T-helper 2 cell treated with Interferon-gamma antibody and Interleukin-4, amounts not matched to agents 5 μg/mL and 100 μg/mL, for 36 hours (primary cell): ENCODE data around the gene GM2A.
"Not testable (repeated sequence)": the region's sequence is repeated elsewhere in the genome, so short reads cannot be mapped to it uniquely, and the experiment has no call there.

ENCODE experiments used
- DNase-seq: peaks from one replicate; pipeline ENCODE4 v3.0.0; 2021; ENCODE audit warnings: low spot score
- H3K27ac Mint-ChIP-seq: one replicate; pipeline ENCODE4 v1.8.0; 2021; ENCODE audit warnings: mild to moderate bottlenecking, mixed read lengths
- H3K27me3 Mint-ChIP-seq: one replicate; pipeline ENCODE4 v1.8.0; 2021; ENCODE audit warnings: low read depth, mixed read lengths
- H3K36me3 Mint-ChIP-seq: one replicate; pipeline ENCODE4 v1.8.0; 2021; ENCODE audit warnings: low read depth, mixed read lengths
- H3K4me1 Mint-ChIP-seq: one replicate; pipeline ENCODE4 v1.8.0; 2021; ENCODE audit warnings: low read depth, mixed read lengths
- H3K4me3 Mint-ChIP-seq: one replicate; pipeline ENCODE4 v1.8.0; 2022; ENCODE audit warnings: mild to moderate bottlenecking, moderate library complexity, mixed read lengths
- H3K9me3 Mint-ChIP-seq: one replicate; pipeline ENCODE4 v1.8.0; 2021; ENCODE audit warnings: mixed read lengths

GM2A gene

DNA sequence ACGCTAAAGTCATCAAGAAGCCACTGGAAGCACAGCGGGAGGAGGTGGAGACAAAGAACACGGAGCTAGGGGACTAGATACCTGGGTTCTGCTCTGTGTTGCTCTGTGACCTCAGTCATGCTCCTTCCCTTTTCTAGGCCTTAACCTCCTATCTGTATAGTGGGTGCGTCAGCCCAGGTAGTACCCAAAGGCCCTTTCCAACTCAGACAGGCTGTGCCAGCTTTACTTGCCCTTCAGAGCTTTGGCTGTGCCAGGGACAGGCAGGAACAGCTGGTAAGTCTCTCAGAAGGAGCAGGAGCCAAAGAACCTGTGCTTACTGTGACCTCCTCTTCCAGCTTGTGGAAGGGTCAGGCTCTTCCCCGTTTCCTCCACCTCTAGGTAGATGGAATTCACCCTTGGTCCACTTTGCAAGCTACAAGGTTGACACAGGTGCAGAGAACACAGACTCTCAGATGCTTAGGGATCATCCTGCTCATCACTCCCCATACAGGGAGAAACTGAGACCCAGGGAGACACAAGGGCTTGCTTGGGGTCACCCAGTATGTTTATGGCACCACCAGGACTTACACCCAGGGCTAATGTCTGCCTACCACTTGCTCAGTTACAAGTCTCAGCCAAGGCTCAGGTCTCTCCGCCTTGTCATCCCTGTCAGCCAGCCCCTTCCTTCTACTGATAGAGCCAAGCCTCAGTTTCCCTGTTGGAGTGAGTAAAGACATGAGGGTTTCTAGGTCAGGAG is 30.8 kb upstream of the GM2A start:
- peaks cover 59% of the 10 kb centered on the region for H3K4me1 Mint-ChIP-seq
- no peaks in the 10 kb centered on the region for H3K27me3 Mint-ChIP-seq
- peaks cover 37% of the 10 kb centered on the region for H3K36me3 Mint-ChIP-seq
- H3K9me3 Mint-ChIP-seq: no peaks in the 10 kb centered on the region
- H3K27ac Mint-ChIP-seq: peak overlapping the region; percentile 86
- no peak for DNase-seq
- peak overlapping the region; percentile 83 for H3K4me3 Mint-ChIP-seq

DNA sequence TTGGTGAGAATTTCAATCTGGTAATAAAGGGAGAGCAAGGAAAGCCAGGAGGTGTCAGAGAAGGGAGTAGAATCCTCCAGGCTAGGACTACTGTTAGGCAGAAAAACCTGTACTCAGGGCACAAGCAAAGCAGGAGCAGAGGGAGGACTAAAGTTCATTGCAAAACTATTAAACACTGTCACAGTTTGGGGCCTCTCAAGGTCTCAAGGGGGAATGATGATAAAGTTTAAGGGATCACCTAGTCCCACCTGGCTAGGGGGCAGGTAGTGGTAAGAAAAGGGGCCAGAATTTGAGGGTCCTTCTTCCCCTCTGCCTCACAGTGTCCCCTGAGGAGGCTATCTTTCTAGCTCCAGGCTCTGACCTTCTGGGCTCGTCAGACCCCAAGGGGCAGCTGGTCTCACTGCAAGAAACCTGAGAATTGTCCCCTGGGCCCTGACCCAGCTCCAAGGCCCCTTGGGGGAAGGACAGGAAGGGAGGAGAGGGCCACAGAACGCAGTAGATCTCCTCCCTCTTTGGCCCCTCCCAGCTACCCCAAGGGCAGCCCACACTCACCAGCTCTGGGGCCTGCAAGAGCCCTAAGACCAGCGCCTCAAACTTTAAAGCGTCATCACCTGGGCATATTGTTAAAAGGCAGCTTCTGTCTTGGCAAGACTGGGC is 30.1 kb upstream of the GM2A start:
- Mint-ChIP-seq H3K9me3 (no peaks in the 10 kb centered on the region), H3K4me3 (peak overlapping the region; percentile 83), H3K27me3 (no peaks in the 10 kb centered on the region), H3K36me3 (peaks cover 32% of the 10 kb centered on the region), H3K27ac (peak overlapping the region; percentile 86), H3K4me1 (peaks cover 53% of the 10 kb centered on the region)
- DNase-seq: peak; percentile 50

DNA sequence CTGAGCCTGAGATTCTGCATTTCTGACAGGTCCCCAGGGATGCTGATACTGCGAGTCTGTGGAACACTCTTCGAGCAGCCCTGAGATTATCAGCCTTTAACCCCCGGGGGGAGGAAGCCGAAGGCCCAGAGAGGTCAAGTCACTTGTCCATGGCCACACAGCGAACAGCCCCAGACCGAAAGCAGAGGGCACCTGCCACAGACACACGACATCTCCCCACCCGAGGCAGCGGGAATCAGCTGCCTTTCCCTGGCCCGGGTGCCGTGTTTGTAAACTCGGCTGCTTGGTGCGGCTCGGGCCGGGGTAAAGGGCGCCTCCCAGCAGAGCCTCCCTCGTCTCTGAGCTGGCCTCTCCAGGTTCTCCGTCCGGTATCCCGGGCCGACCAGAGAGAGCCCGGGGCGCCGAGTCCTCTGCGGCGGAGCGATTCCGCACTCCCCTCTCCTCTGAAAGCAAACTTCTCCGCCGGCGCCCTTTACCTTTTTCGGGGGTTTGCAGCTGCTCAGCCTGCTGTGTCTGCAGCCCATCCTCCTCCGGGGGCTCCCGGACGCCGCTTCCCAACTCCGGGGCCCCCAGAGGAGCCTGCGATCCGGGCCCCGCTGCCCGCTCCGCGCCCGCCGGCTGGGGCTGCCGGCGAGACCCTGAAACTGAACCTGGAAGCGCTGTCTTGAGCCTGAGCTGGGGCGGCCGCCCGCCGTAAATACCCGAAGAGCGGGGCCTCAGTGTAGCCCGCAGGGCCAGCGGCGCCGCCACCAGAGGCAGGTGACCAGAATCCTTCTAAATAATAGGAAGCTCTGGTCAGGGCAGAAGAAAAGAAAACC is 29.3 kb upstream of the GM2A start, which contains the start of gene CCDC69:
CCDC69 (minus strand) TSS at position 646 of the 818 bp plus-strand sequence; CDS start at position 524, 122 bp downstream.
- Mint-ChIP-seq H3K27ac (peak within 1 kb of the TSS; percentile 86), H3K4me1 (peaks cover 47% of the 10 kb centered on the region), H3K27me3 (no peaks in the 10 kb centered on the region), H3K9me3 (no peaks in the 10 kb centered on the region), H3K4me3 (peak within 1 kb of the TSS; percentile 83), H3K36me3 (peaks cover 26% of the 10 kb centered on the region)
- peak; percentile 65 for DNase-seq

DNA sequence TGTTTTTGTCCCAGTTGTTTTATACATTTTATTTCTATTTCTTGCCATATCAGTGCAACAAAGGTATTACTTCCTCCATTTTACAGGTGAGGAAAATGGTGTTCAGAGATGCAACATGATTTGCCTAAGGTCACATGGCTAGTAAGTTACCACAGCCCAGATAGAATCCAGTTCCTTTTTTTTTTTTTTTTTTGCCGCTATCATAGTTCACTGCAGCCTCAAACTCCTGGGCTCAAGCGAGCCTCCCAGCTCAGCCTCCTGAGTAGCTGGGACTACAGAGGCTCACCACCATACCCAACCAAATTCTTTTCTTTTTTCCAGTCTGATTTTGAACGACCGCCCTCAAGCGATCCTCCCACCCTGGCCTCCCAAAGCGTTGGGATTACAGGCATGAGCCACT is 28.6 kb upstream of the GM2A start:
- Mint-ChIP-seq H3K4me1 (peaks cover 40% of the 10 kb centered on the region), H3K27me3 (no peaks in the 10 kb centered on the region), H3K27ac (peak overlapping the region; percentile 67), H3K4me3 (peak overlapping the region; percentile 83), H3K9me3 (no peaks in the 10 kb centered on the region), H3K36me3 (peaks cover 21% of the 10 kb centered on the region)
- DNase-seq: no peak

DNA sequence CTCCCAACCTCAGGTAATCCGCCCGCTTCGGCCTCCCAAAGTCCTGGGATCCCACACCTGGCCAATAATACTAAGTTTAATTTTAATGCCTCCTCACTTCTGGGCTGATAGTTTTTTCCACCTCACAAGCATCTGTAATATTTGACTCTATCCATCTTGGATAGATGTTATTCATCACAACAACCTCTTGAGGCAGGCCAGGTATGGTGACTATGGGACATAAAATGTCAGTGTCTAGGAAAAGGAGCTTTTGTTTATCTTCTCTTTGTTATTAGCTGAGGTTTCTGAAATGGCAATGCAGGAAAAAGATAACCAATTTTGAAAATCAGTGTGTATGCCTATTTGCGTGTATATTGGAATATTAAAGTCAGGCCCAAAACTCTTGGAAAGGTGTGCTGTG is 27.9 kb upstream of the GM2A start:
- peaks cover 16% of the 10 kb centered on the region for H3K36me3 Mint-ChIP-seq
- H3K4me3 Mint-ChIP-seq: peak overlapping the region; percentile 8
- peaks cover 34% of the 10 kb centered on the region for H3K4me1 Mint-ChIP-seq
- no peaks in the 10 kb centered on the region for H3K9me3 Mint-ChIP-seq
- DNase-seq: no peak
- no peaks in the 10 kb centered on the region for H3K27me3 Mint-ChIP-seq
- no peak overlapping the region for H3K27ac Mint-ChIP-seq

DNA sequence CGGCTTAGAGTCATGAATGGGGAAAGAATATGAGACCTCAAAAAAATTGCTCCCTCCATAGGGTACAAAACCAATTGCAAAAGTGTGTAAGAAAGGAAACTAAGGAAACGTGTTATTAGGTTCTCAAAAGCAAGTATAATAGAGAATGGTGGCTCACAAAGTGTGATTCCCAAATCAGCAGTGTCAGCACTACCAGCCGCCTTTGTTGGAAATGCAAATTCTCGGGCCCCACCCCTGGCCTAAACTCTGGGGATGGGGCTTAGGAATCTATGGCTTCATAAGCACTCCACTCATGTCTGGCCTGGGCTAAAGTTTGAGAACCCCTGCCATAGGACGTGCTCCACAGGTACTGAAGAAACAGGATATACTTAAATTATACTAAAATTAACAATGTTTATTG is 27.5 kb upstream of the GM2A start:
- peak overlapping the region; percentile 8 for H3K4me3 Mint-ChIP-seq

DNA sequence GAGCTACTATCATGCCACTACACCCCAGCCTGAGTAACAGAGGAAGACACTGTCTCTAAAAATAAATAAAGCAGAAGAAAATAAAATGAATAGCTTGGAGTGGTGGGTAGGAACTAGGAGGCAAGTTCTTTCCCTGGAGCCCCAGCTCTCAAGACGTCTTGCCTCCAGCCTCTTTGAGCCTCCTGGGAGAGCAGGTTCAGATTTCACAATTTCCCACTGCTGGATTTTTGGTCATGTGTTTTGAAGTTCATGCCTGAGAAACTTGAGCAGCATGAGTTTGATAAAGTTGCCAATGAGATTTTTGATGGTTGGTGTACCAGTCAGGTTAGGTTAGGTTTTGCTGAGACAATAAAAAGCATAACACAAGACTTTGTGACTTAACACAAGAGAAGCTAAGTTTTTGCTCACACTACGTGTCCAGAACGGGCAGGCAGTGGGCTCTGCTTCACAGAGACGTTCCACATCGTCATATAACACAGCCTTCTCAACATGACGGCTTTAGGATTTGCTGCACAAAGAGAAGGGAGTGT is 25.0 kb upstream of the GM2A start:
- H3K27ac Mint-ChIP-seq: no peak overlapping the region
- no peak for DNase-seq
- no peaks in the 10 kb centered on the region for H3K27me3 Mint-ChIP-seq
- no peaks in the 10 kb centered on the region for H3K9me3 Mint-ChIP-seq
- peaks cover 6% of the 10 kb centered on the region for H3K36me3 Mint-ChIP-seq
- H3K4me3 Mint-ChIP-seq: no peak overlapping the region
- H3K4me1 Mint-ChIP-seq: peaks cover 10% of the 10 kb centered on the region

More for the DNA sequence above, 27.5 kb upstream of the GM2A start:
- Mint-ChIP-seq H3K36me3 (peaks cover 16% of the 10 kb centered on the region), H3K27ac (no peak overlapping the region), H3K27me3 (no peaks in the 10 kb centered on the region), H3K4me1 (peaks cover 31% of the 10 kb centered on the region), H3K9me3 (no peaks in the 10 kb centered on the region)
- DNase-seq: no peak

DNA sequence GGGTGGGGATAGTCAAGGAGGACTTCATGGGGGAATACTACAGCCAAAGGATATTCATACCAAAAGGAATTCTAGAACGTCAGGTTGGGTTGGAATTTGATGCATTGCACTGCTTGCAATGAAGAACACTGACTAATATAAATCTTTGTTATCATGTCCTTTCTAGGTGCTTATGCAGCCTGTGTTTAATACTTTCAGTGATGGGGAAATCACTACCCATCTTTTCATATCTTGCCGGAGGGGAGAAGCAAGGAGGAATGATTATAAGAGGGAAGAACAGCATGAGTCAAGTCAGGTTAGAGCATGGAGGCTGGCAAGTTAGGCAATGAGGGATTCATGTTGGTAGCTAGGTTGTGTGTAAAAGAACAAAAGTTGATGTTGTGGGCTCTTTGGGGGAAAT is 24.0 kb upstream of the GM2A start:
- Mint-ChIP-seq H3K27me3 (no peaks in the 10 kb centered on the region), H3K27ac (no peak overlapping the region), H3K4me3 (no peak overlapping the region), H3K36me3 (peaks cover 6% of the 10 kb centered on the region), H3K9me3 (no peaks in the 10 kb centered on the region), H3K4me1 (peaks cover 13% of the 10 kb centered on the region)
- no peak for DNase-seq

DNA sequence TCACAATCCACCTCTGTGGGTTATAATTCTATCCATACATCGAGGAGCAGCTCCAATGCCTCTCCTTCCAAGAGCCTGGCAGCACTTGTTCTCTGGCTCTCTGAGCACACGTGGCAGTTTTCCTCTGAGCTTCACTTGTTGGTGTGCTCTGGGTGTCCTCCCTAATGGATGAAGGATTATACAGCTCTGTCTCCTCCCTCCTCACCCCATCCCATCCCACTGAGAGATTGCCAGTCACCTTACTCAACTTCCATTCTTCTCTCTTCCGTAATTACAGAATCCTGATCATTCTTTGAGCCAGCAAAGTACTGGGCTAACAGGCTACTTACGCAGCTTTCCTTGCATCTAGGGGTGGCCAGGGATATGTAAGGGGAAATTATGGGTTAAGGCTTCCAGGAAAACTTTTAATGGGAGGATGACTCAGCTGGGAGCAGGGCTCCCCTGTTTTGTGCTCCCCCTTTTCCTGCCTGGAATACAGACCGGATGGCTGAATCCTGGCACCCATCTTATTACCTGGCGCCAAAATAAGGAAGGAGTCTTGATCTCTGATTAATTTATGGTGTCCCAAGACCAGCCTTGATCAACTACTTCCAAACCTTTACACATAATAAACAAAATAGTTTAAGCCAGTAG is 22.8 kb upstream of the GM2A start:
- no peak for DNase-seq
- Mint-ChIP-seq H3K27ac (no peak overlapping the region), H3K4me1 (peaks cover 12% of the 10 kb centered on the region), H3K27me3 (no peaks in the 10 kb centered on the region), H3K9me3 (no peaks in the 10 kb centered on the region), H3K36me3 (peaks cover 6% of the 10 kb centered on the region), H3K4me3 (no peak overlapping the region)

DNA sequence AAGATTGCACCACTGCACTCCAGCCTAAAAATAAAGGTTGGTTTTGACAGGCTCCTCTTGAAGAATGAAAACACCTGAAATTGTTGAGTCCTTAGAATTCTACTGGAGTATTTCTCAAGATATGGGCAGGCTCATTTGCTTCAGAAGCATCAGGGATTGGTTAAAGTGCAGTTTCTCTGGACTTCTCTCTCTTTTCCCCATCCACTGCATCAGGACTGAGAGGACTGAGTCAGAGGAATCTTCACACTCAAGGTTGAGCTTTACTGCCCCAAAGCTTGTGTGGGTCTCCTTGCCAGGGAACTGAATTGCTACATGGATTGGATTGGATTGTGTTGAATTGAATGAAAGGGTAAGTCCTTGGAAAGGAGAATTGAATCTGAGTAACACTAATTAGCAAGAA is 21.6 kb upstream of the GM2A start:
- no peak overlapping the region for H3K27ac Mint-ChIP-seq
- H3K9me3 Mint-ChIP-seq: no peaks in the 10 kb centered on the region
- no peak for DNase-seq
- peaks cover 5% of the 10 kb centered on the region for H3K36me3 Mint-ChIP-seq
- H3K27me3 Mint-ChIP-seq: no peaks in the 10 kb centered on the region
- H3K4me3 Mint-ChIP-seq: no peak overlapping the region
- peaks cover 12% of the 10 kb centered on the region for H3K4me1 Mint-ChIP-seq

DNA sequence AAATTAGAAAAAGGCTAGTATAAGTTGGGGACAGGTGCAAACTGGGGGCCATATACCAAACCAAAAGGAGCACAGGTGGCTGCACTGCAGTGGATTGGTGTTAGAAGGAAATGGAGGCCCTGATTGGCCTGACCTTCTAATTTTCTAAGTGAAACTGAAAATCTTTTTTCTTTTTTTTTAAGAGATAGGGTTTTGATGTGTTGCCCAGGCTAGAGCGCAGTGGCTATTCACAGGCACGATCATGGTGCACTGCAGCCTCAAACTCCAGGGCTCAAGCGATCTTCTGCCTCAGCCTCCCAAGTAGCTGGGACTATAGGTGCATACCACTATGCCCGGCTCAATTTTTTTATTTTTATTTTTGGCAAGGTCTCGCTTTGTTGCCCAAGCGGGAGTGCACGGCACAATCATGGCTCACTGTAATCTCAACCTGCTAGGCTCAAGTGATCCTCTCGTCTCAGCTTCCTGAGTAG is 19.3 kb upstream of the GM2A start:
- Mint-ChIP-seq H3K4me3 (no peak overlapping the region), H3K4me1 (peaks cover 16% of the 10 kb centered on the region)

DNA sequence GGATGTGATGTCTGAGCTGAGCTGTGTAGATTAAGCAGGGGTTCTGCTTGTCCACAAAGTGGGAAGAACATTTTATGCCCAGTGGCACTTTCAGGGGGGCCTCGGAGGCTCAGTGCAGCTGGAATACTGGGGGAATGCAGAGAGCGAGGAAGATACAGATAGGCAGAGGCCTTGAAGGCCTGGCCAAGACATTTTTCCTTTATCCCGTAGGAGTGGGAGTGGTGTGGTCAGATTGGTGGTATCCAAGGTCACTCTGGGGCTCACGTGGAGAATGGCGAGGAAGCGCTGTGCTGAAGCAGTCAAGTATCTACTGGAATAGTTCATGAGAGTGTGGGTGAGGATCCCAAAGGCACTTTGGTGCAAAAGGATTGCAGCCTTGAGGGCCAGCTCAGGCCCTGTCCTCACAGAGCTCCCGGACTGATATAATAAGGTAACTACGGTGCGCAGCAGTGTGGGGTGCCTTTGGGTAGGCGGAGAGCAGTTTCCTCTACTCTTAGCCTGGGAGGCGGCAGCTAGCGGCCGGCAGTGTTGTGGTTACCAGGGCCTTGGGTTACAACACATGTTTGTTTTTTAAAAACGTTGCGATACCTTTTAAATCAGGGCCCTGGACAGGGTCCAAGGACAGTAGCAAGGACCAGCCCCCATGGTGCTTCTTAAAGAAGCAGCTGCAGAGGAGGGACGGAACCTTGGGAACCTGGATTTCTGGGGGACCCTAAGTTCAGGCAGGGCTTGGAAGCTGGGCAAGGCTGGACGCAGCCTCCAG is 18.3 kb upstream of the GM2A start:
- Mint-ChIP-seq H3K36me3 (peaks cover 2% of the 10 kb centered on the region), H3K27me3 (no peaks in the 10 kb centered on the region), H3K4me1 (peaks cover 18% of the 10 kb centered on the region), H3K27ac (peak overlapping the region; percentile 19), H3K9me3 (no peaks in the 10 kb centered on the region), H3K4me3 (no peak overlapping the region)
- no peak for DNase-seq

More for the DNA sequence above, 19.3 kb upstream of the GM2A start:
- peaks cover 4% of the 10 kb centered on the region for H3K36me3 Mint-ChIP-seq
- H3K27me3 Mint-ChIP-seq: no peaks in the 10 kb centered on the region
- no peak overlapping the region for H3K27ac Mint-ChIP-seq
- H3K9me3 Mint-ChIP-seq: no peaks in the 10 kb centered on the region
- no peak for DNase-seq

DNA sequence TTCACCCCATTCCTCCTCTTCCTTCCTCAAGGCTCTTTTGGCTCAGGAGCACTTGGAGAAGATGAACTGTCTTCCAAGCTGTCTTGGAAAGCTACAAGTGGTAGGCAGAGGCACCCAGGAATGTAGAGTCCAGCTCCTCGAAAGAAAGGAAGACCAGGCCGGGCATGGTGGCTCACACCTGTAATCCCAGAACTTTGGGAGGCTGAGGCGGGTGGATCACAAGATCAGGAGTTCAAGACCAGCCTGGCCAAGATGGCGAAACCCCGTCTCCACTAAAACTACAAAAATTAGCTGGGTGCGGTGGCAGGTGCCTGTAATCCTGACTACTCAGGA is 17.8 kb upstream of the GM2A start:
- not testable (repeated sequence) for H3K9me3 Mint-ChIP-seq, H3K4me3 Mint-ChIP-seq, H3K36me3 Mint-ChIP-seq, DNase-seq, H3K27ac Mint-ChIP-seq, H3K27me3 Mint-ChIP-seq
- peaks cover 18% of the 10 kb centered on the region for H3K4me1 Mint-ChIP-seq
